ENCODE measurements around the gene PTGDR2. TPM values are rescaled to one million over a fixed set of nuclear protein-coding genes. Genes with fewer than 3 reads are reported as not detected.
A peak's percentile ranks its signal among the peaks of the same experiment; 100 is the strongest.

The PTGDR2 gene
- total RNA-seq, 1 experiment from 2014 or later, result not detected

DNA sequence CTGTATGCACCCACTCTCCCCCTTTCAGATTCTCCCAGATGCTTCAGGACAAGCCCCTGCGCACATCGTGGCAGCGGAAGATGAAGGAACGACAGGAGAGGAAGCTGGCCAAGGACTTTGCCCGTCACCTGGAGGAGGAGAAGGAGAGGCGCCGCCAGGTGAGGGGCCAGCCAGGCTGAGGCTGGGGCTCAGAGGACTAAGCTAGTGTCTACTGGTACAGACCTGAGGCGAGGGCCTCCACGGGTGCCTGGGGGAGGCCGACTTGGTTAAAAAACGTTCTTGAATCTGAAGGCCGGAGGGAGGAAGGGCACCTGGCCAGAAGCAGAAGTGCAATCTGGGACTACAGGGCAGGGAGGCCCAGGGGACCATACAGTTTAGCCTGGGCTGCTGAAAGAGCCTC lies 7.9 kb downstream of the PTGDR2 start:
- TF ChIP-seq EZH2 (IDR thresholded peaks at IDR 0.05; ENCODE audit: low read length, unreplicated experiment), result no peak
- TF ChIP-seq, protein P1, sequence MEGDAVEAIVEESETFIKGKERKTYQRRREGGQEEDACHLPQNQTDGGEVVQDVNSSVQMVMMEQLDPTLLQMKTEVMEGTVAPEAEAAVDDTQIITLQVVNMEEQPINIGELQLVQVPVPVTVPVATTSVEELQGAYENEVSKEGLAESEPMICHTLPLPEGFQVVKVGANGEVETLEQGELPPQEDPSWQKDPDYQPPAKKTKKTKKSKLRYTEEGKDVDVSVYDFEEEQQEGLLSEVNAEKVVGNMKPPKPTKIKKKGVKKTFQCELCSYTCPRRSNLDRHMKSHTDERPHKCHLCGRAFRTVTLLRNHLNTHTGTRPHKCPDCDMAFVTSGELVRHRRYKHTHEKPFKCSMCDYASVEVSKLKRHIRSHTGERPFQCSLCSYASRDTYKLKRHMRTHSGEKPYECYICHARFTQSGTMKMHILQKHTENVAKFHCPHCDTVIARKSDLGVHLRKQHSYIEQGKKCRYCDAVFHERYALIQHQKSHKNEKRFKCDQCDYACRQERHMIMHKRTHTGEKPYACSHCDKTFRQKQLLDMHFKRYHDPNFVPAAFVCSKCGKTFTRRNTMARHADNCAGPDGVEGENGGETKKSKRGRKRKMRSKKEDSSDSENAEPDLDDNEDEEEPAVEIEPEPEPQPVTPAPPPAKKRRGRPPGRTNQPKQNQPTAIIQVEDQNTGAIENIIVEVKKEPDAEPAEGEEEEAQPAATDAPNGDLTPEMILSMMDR (conservative IDR thresholded peaks at IDR 0.05; ENCODE audit: low read depth, low read length), result no peak
- no peak for TF ChIP-seq EZH2phosphoT487 (IDR thresholded peaks at IDR 0.05; ENCODE audit: borderline replicate concordance, low read length)
- Histone ChIP-seq H3F3A (ENCODE audit: low read length, unreplicated experiment) (no peaks in the 10 kb centered on the region), H3K36me3 (ENCODE audit: low read depth, low read length) (peaks cover 31% of the 10 kb centered on the region; the same call in 1 of the 2 replicates), H3K4me3 (ENCODE audit: low read length) (no peak overlapping the region), H3K4me1 (ENCODE audit: insufficient read depth, low read length) (peaks cover 20% of the 10 kb centered on the region), H3K9ac (ENCODE audit: low read length) (no peak overlapping the region), H2AFZ (ENCODE audit: low read length) (no peak overlapping the region), H3K27ac (ENCODE audit: low read length) (no peak overlapping the region), H3K79me2 (ENCODE audit: low read length) (peaks cover 47% of the 10 kb centered on the region), H3K9me3 (ENCODE audit: low read length) (no peaks in the 10 kb centered on the region), H3K4me2 (ENCODE audit: low read length) (no peak overlapping the region), H3K27me3 (ENCODE audit: low read length) (no peaks in the 10 kb centered on the region), H3K9me2 (replicated peaks; ENCODE audit: low read length) (no peaks in the 10 kb centered on the region), H4K20me1 (ENCODE audit: low read length) (peaks cover 15% of the 10 kb centered on the region)
- POLR2A ChIA-PET (ENCODE audit: unreplicated experiment), result no interaction called here
- ATAC-seq, result no peak
- CTCF ChIA-PET, result no interaction called here
- no TSS peak for BruUV-seq (replicated peaks)
- DNase-seq, result no peak
- intact Hi-C loops (cut with micrococcal nuclease), result no loop called here

DNA sequence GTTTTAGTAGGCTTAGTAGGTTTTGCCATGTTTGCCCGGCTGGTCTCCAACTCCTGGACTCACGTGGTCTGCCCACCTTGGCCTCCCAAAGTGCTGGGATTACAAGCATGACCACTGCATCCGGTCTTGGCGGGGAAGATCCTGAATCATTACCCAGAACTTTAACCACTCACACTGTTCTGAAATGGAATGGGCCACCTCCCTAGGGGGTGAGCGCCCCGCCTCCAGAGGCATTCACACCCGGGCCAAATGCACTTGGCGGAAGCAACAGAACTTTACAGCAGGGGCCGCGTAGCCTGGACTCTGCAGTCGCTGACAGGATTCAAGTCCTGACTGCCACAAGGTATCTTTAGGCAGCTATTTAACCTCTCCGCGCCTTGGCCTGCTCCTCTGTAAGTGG lies 8.5 kb downstream of the PTGDR2 start:
- DNase-seq (no peak), ATAC-seq (no peak)
- BruUV-seq (replicated peaks), result no TSS peak
- Histone ChIP-seq H3F3A (ENCODE audit: low read length, unreplicated experiment) (no peaks in the 10 kb centered on the region), H2AFZ (ENCODE audit: low read length) (no peak overlapping the region), H3K9ac (ENCODE audit: low read length) (no peak overlapping the region), H3K27ac (ENCODE audit: low read length) (no peak overlapping the region), H3K4me1 (ENCODE audit: insufficient read depth, low read length) (peaks cover 20% of the 10 kb centered on the region), H3K4me2 (ENCODE audit: low read length) (no peak overlapping the region), H3K79me2 (ENCODE audit: low read length) (peaks cover 53% of the 10 kb centered on the region), H3K9me2 (replicated peaks; ENCODE audit: low read length) (no peaks in the 10 kb centered on the region), H4K20me1 (ENCODE audit: low read length) (peaks cover 15% of the 10 kb centered on the region), H3K36me3 (ENCODE audit: low read depth, low read length) (peaks cover 28% of the 10 kb centered on the region; the same call in 1 of the 2 replicates), H3K4me3 (ENCODE audit: low read length) (no peak overlapping the region), H3K27me3 (ENCODE audit: low read length) (no peaks in the 10 kb centered on the region), H3K9me3 (ENCODE audit: low read length) (no peaks in the 10 kb centered on the region)
- intact Hi-C loops (cut with micrococcal nuclease), result no loop called here
- CTCF ChIA-PET, result interaction anchor here (0.7 kb wide), 1 partner anchor 34 kb away, joined by 4 read pairs; no protein-coding TSS in a partner anchor
- TF ChIP-seq, protein P1 (conservative IDR thresholded peaks at IDR 0.05; ENCODE audit: low read depth, low read length), result no peak
- no peak for TF ChIP-seq EZH2phosphoT487 (IDR thresholded peaks at IDR 0.05; ENCODE audit: borderline replicate concordance, low read length)
- no peak for TF ChIP-seq EZH2 (IDR thresholded peaks at IDR 0.05; ENCODE audit: low read length, unreplicated experiment)
- POLR2A ChIA-PET (ENCODE audit: unreplicated experiment), result no interaction called here

DNA sequence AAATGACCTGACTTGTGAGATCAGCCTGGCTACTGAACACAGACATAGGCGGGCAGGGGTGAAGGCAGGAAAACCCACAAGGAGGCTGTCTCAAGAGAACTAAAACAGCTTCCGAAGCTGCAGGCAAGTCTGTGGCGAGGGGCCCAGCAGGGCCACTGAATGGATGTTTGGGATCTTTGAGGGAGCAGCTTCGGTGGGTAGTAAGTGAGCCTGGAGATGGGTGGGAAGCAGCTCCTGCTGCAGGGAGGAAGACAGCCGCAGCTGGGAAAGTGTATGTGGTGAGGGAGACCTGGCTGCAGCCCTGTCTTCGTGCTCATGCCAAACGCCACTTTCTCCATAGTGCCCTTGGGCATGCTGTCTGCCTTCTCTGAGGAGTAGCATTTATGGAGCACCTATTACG lies 10.4 kb downstream of the PTGDR2 start:
- intact Hi-C loops (cut with micrococcal nuclease), result no loop called here

More for the DNA sequence above, 10.4 kb downstream of the PTGDR2 start:
- DNase-seq, result no peak
- peak overlapping the region; percentile 92 for H3K4me2 ChIP-seq (ENCODE audit: low read length)
- H3K27ac ChIP-seq (ENCODE audit: low read length), result no peak overlapping the region
- no peak overlapping the region for H2AFZ ChIP-seq (ENCODE audit: low read length)
- H3F3A ChIP-seq (ENCODE audit: low read length, unreplicated experiment), result no peaks in the 10 kb centered on the region
- no peak for TF ChIP-seq EZH2 (IDR thresholded peaks at IDR 0.05; ENCODE audit: low read length, unreplicated experiment)
- TF ChIP-seq EZH2phosphoT487 (IDR thresholded peaks at IDR 0.05; ENCODE audit: borderline replicate concordance, low read length), result no peak
- TF ChIP-seq, protein P1 (conservative IDR thresholded peaks at IDR 0.05; ENCODE audit: low read depth, low read length), result no peak
- no peak overlapping the region for H3K9ac ChIP-seq (ENCODE audit: low read length)
- no peaks in the 10 kb centered on the region for H3K9me3 ChIP-seq (ENCODE audit: low read length)
- H4K20me1 ChIP-seq (ENCODE audit: low read length), result peaks cover 15% of the 10 kb centered on the region
- peaks cover 57% of the 10 kb centered on the region for H3K79me2 ChIP-seq (ENCODE audit: low read length)
- no peak for ATAC-seq
- ChIA-PET CTCF (no interaction called here), POLR2A (ENCODE audit: unreplicated experiment) (no interaction called here)
- peaks cover 24% of the 10 kb centered on the region for H3K4me1 ChIP-seq (ENCODE audit: insufficient read depth, low read length)
- H3K4me3 ChIP-seq (ENCODE audit: low read length), result peak overlapping the region; percentile 92
- H3K9me2 ChIP-seq (replicated peaks; ENCODE audit: low read length), result no peaks in the 10 kb centered on the region
- H3K36me3 ChIP-seq (ENCODE audit: low read depth, low read length), result peaks cover 20% of the 10 kb centered on the region; the same call in 1 of the 2 replicates
- no TSS peak for BruUV-seq (replicated peaks)
- no peaks in the 10 kb centered on the region for H3K27me3 ChIP-seq (ENCODE audit: low read length)
